Suprapubic skin (tissue), 4 donors: Measurements from ENCODE around the gene SPSB3. TPM values are rescaled to one million over a fixed set of nuclear protein-coding genes. Genes with fewer than 3 reads are reported as not detected.

ENCODE experiments used
- DNase-seq, 2 donors: peaks; one replicate each; pipeline ENCODE4 v3.0.0-alpha.2; 2019; ENCODE audit warnings: low spot score in 2 of 2
- H3K27ac ChIP-seq: fragments of 200-600 bp; sonication (generic); one replicate; pipeline ENCODE4 v1.5.1; 2019
- H3K27me3 ChIP-seq: fragments of 200-600 bp; sonication (generic); one replicate; pipeline ENCODE4 v1.5.1; 2019
- H3K36me3 ChIP-seq: fragments of 200-600 bp; sonication (generic); one replicate; pipeline ENCODE4 v1.5.1; 2019
- H3K4me1 ChIP-seq: fragments of 200-600 bp; sonication (generic); one replicate; pipeline ENCODE4 v1.5.1; 2019
- H3K4me3 ChIP-seq: fragments of 200-600 bp; sonication (generic); one replicate; pipeline ENCODE4 v1.5.1; 2019; ENCODE audit warnings: mild to moderate bottlenecking
- H3K9me3 ChIP-seq: fragments of 200-600 bp; sonication (generic); one replicate; pipeline ENCODE4 v1.5.1; 2019
- CTCF ChIP-seq, 2 donors: fragments of 200-600 bp in 1 of 2; fragments of 450-650 bp in 1 of 2; sonication (generic) in 1 of 2; IDR thresholded peaks; one replicate each; pipeline ENCODE4 v1.5.1; 2016 to 2019; ENCODE audit warnings: antibody characterized with exemption in 2 of 2, mild to moderate bottlenecking in 1 of 2, moderate library complexity in 1 of 2
- EP300 ChIP-seq: sonication (generic); formaldehyde crosslinking; IDR thresholded peaks from one replicate; pipeline ENCODE4 v1.6.1; 2017; ENCODE audit warnings: antibody characterized with exemption
- POLR2A ChIP-seq, 2 donors: fragments of 450-650 bp; IDR thresholded peaks; one replicate each; pipeline ENCODE4 v1.6.1; 2017; ENCODE audit warnings: antibody characterized with exemption in 2 of 2, mild to moderate bottlenecking in 2 of 2, moderate library complexity in 2 of 2
- POLR2AphosphoS5 ChIP-seq, 3 donors: sonication (generic); formaldehyde crosslinking; IDR thresholded peaks; one replicate each; pipeline ENCODE4 v1.6.1; 2017; ENCODE audit warnings: antibody characterized with exemption in 3 of 3
- WGBS: methylation state at CpG from one replicate; pipeline ENCODE4 v1.1.5; 2018; 5-methylcytosine and 5-hydroxymethylcytosine counted together
- total RNA-seq, 4 donors: library from RNA; depleted of rRNA; stranded (reverse); fragments of >200 nt; gene quantifications; one replicate each; pipeline ENCODE4 v1.1.0, GENCODE V29; 2016

SPSB3 gene
- total RNA-seq, 4 donors from 2014 or later, result 124 to 205 (median 156) TPM

GRCh38 chr16:1727651-1728624 lies 54.4 kb downstream of the SPSB3 start:
- H3K27me3 ChIP-seq, result no peaks in the 10 kb centered on the region
- peaks cover 25% of the 10 kb centered on the region for H3K4me1 ChIP-seq
- no peak overlapping the region for H3K4me3 ChIP-seq
- WGBS, result 97% methylated on average over 25 of the region's 37 CpGs
- H3K27ac ChIP-seq, result no peak overlapping the region
- peaks cover 62% of the 10 kb centered on the region for H3K36me3 ChIP-seq
- no peak for DNase-seq
- TF ChIP-seq POLR2AphosphoS5 (IDR thresholded peaks at IDR 0.05) (no peak), POLR2A (IDR thresholded peaks at IDR 0.05) (no peak), EP300 (no peak), CTCF (IDR thresholded peaks at IDR 0.05) (no peak)
- H3K9me3 ChIP-seq, result no peaks in the 10 kb centered on the region

Other genes with a start within 250 kb of the SPSB3 start
- 10 to 100 TPM in 3 of 4 donors, 1 to 10 TPM in 1; 7.6 to 26.6 (median 18.8) TPM for gene TMEM204, start 248.9 kb downstream of the SPSB3 start, total RNA-seq
- gene IFT140, start 170.5 kb downstream of the SPSB3 start, total RNA-seq, result 10 to 100 TPM; 13.8 to 38.4 (median 17.0) TPM
- 10 to 100 TPM; 15.7 to 39.3 (median 26.1) TPM for gene CRAMP1, start 170.2 kb downstream of the SPSB3 start, total RNA-seq
- gene JPT2, start 104.3 kb downstream of the SPSB3 start, total RNA-seq, result 10 to 100 TPM; 22.6 to 59.2 (median 35.0) TPM
- gene MAPK8IP3, start 76.4 kb downstream of the SPSB3 start, total RNA-seq, result 100 to 1,000 TPM in 1 of 4 donors, 10 to 100 TPM in 3; 56.0 to 206 (median 82.1) TPM
- gene NME3, start 11.0 kb downstream of the SPSB3 start, total RNA-seq, result 100 to 1,000 TPM in 3 of 4 donors, 10 to 100 TPM in 1; 76.9 to 115 (median 103) TPM
- 10 to 100 TPM in 2 of 4 donors, 1 to 10 TPM in 2; 9.8 to 26.3 (median 15.1) TPM for gene EME2, start 9.8 kb downstream of the SPSB3 start, total RNA-seq
- 10 to 100 TPM; 46.8 to 74.3 (median 64.9) TPM for gene MRPS34, start 9.4 kb downstream of the SPSB3 start, total RNA-seq
- gene NUBP2, start 389 bp upstream of the SPSB3 start, total RNA-seq, result 100 to 1,000 TPM in 1 of 4 donors, 10 to 100 TPM in 3; 55.4 to 115 (median 90.8) TPM
- 1 to 10 TPM in 2 of 4 donors, under 1 TPM in 2; 0.42 to 2.4 (median 1.1) TPM for gene IGFALS, start 11.1 kb upstream of the SPSB3 start, total RNA-seq
- 10 to 100 TPM; 49.8 to 66.6 (median 51.9) TPM for gene HAGH, start 44.3 kb upstream of the SPSB3 start, total RNA-seq
- gene FAHD1, start 44.6 kb upstream of the SPSB3 start, total RNA-seq, result 10 to 100 TPM; 47.4 to 84.7 (median 49.1) TPM
- under 1 TPM in 2 of 4 donors, not detected in 2; 0.29 to 0.68 TPM for gene MEIOB, start 89.6 kb upstream of the SPSB3 start, total RNA-seq
- 10 to 100 TPM; 28.5 to 76.7 (median 58.5) TPM for gene HS3ST6, start 135.8 kb upstream of the SPSB3 start, total RNA-seq
- 10 to 100 TPM; 14.9 to 28.6 (median 23.5) TPM for gene MSRB1, start 160.6 kb upstream of the SPSB3 start, total RNA-seq
- gene RPL3L, start 172.1 kb upstream of the SPSB3 start, total RNA-seq, result under 1 TPM in 3 of 4 donors, not detected in 1; 0.29 to 0.60 (median 0.42) TPM
- 100 to 1,000 TPM; 157 to 196 (median 174) TPM for gene NDUFB10, start 177.0 kb upstream of the SPSB3 start, total RNA-seq
- 1,000 to 10,000 TPM; 3,268 to 4,213 (median 3,625) TPM for gene RPS2, start 182.3 kb upstream of the SPSB3 start, total RNA-seq
- not detected for gene RNF151, start 184.3 kb upstream of the SPSB3 start, total RNA-seq
- gene TBL3, start 189.5 kb upstream of the SPSB3 start, total RNA-seq, result 10 to 100 TPM; 49.2 to 73.5 (median 57.2) TPM
- gene NOXO1, start 198.9 kb upstream of the SPSB3 start, total RNA-seq, result 1 to 10 TPM in 3 of 4 donors, not detected in 1; 1.1 to 3.1 (median 2.0) TPM
- gene GFER, start 201.6 kb upstream of the SPSB3 start, total RNA-seq, result 10 to 100 TPM in 1 of 4 donors, 1 to 10 TPM in 3; 7.0 to 11.2 (median 9.5) TPM
- gene SYNGR3, start 207.4 kb upstream of the SPSB3 start, total RNA-seq, result 1 to 10 TPM in 1 of 4 donors, under 1 TPM in 2, not detected in 1; 0.42 to 1.7 (median 0.60) TPM
- 100 to 1,000 TPM in 1 of 4 donors, 10 to 100 TPM in 3; 69.4 to 103 (median 84.0) TPM for gene ZNF598, start 227.2 kb upstream of the SPSB3 start, total RNA-seq
- 1 to 10 TPM in 2 of 4 donors, under 1 TPM in 1, not detected in 1; 0.65 to 5.6 (median 3.0) TPM for gene NPW, start 237.2 kb upstream of the SPSB3 start, total RNA-seq
- 10 to 100 TPM; 13.8 to 36.5 (median 21.8) TPM for gene NHERF2, start 244.3 kb upstream of the SPSB3 start, total RNA-seq